SH-SY5Y (cell line): ENCODE measurements around the gene CNTNAP4.

Experiments used
- GATA2 ChIP-seq: IDR thresholded peaks from 2 replicates; pipeline ENCODE4 v1.6.1; 2011; ENCODE audit warnings: mild to moderate bottlenecking, low read depth, low read length
- GATA3 ChIP-seq: IDR thresholded peaks from 2 replicates; pipeline ENCODE4 v1.6.1; 2011; ENCODE audit warnings: low read depth, mild to moderate bottlenecking, low read length, moderate library complexity

DNA sequence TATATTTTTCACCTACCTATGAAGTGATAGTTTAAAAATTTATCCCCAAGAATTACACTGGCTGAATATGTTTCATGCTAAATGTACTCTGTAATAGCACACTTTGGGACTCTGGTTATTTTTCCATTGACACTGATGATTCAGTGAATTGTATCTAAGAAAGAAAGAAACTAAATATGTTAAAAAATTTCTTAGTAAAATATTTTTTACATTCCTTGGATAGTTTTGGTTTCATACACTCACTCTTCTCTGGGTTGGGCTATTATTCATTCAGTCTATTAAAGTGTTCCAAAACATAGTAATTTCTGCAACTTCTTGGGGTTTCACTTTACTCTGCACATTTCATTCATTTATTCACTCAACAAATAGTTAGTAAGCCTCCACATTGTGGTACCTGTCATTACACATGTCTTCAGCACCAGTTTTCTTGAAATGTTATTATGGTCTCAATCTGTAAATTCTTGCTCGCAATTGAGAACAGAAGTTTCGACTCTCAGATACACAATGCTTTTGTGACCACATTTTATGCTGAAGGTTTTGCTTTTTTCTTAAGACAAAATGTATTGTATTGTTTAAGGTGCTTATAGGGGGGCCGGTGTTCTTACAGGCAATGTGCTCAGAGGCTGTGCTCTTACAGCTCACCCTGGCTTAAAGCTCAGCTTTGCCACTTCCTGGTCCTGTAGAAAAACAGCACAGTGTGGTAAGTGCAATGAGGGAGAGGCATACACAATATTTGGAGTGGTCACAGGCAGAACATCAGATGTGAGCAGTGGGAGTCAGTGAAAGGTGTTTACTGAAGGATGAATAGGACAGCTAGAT lies 17.4 kb downstream of the CNTNAP4 start:
- TF ChIP-seq GATA2 (no peak), GATA3 (no peak)
